HepG2 (cell line): ENCODE measurements around the gene NVL. TPM values are rescaled to one million over a fixed set of nuclear protein-coding genes. Genes with fewer than 3 reads are reported as not detected.

Source experiments
- ATAC-seq: fragments of 200-7000 bp; cut with Tn5 transposase; 3 replicates; pipeline ENCODE4 v1.9.1; 2020; ENCODE audit warnings: mild to moderate bottlenecking, moderate library complexity
- BruUV-seq: library from RNA; stranded (reverse); fragments of 400-500 nt; replicated peaks from 2 replicates; lab custom pipeline; 2021; lab: Mats Ljungman, UMichigan
- CTCF ChIA-PET: fragments of 300-600 bp; formaldehyde crosslinking; extraction: SDS; loops from one replicate; lab custom pipeline; 2021; ENCODE audit warnings: low total read pairs, inconsistent platforms, low intra/inter-chr PET ratio; lab: Yijun Ruan, JAX
- POLR2A ChIA-PET: fragments of 350-600 bp; sonication (Branson Sonifier 250); formaldehyde crosslinking; loops from one replicate; lab custom pipeline; 2020; ENCODE audit warnings: antibody characterized with exemption, inconsistent platforms; lab: Yijun Ruan, JAX
- DNase-seq: peaks from one replicate; pipeline ENCODE4 v3.0.0-alpha.2; 2015; ENCODE audit warnings: low spot score
- FAIRE-seq: peaks from 3 replicates; lab custom pipeline; 2011; peaks lifted over from hg19 to GRCh38; lab: Jason Lieb, UNC
- H2AFZ ChIP-seq: one replicate; pipeline ENCODE4 v1.6.1; 2011; ENCODE audit warnings: low read length, inconsistent platforms
- H3K27ac ChIP-seq: fragments of 300-600 bp; 3 replicates; pipeline ENCODE4 v1.8.0; 2011; ENCODE audit warnings: mixed run types, mild to moderate bottlenecking, mixed read lengths, low read length, inconsistent platforms; ENCODE audit not compliant: insufficient read depth; ENCODE audit errors: extremely low read length
- H3K27me3 ChIP-seq, 2 experiments: fragments of 200-600 bp in 1 of 2; 2 replicates in 1 of 2; 3 replicates in 1 of 2; pipeline versions ENCODE4 v1.6.0 to v1.8.0; 2011; ENCODE audit warnings: low read length in 2 of 2, mild to moderate bottlenecking in 2 of 2, moderate library complexity in 2 of 2, inconsistent platforms in 1 of 2; ENCODE audit not compliant: insufficient read depth in 2 of 2, control insufficient read depth in 1 of 2
- H3K36me3 ChIP-seq, 2 experiments: fragments of 200-600 bp in 1 of 2; replicated peaks in 1 of 2; 2 replicates in 1 of 2; 3 replicates in 1 of 2; pipeline versions ENCODE4 v1.5.1 to v1.8.0; 2011; ENCODE audit warnings: low read length in 2 of 2, inconsistent platforms in 1 of 2; ENCODE audit not compliant: insufficient read depth in 2 of 2, control insufficient read depth in 1 of 2
- H3K4me1 ChIP-seq: 2 replicates; pipeline ENCODE4 v1.5.1; 2012; ENCODE audit warnings: low read length, inconsistent platforms; ENCODE audit not compliant: insufficient read depth
- H3K4me2 ChIP-seq: 2 replicates; pipeline ENCODE4 v1.6.0; 2011; ENCODE audit warnings: low read depth, low read length, inconsistent platforms
- H3K4me3 ChIP-seq, 3 experiments: fragments of 200-600 bp in 1 of 3; sonication (generic), shearing (Covaris generic) in 1 of 3; replicated peaks in 1 of 3; 2 replicates each; pipeline ENCODE4 v1.5.1; 2011 to 2016; ENCODE audit warnings: low read length in 3 of 3, inconsistent platforms in 2 of 3, low read depth in 2 of 3, mild to moderate bottlenecking in 2 of 3, control low read depth in 1 of 3, mixed read lengths in 1 of 3; ENCODE audit not compliant: insufficient read depth in 1 of 3
- H3K79me2 ChIP-seq: one replicate; pipeline ENCODE4 v1.6.1; 2011; ENCODE audit warnings: low read length, inconsistent platforms; ENCODE audit not compliant: insufficient read depth
- H3K9ac ChIP-seq: 2 replicates; pipeline ENCODE4 v1.6.0; 2011; ENCODE audit warnings: mild to moderate bottlenecking, low read depth, low read length, inconsistent platforms; ENCODE audit not compliant: insufficient read depth
- H3K9me3 ChIP-seq: 2 replicates; pipeline ENCODE4 v1.5.1; 2012; ENCODE audit warnings: mild to moderate bottlenecking, low read length
- H4K20me1 ChIP-seq: 2 replicates; pipeline ENCODE4 v1.6.0; 2011; ENCODE audit warnings: inconsistent platforms, mild to moderate bottlenecking, low read length, moderate library complexity; ENCODE audit not compliant: insufficient read depth
- FOXA1 ChIP-seq, 2 experiments: fragments of 450-650 bp in 1 of 2; sonication (generic) in 1 of 2; formaldehyde crosslinking in 1 of 2; IDR thresholded peaks; 2 replicates each; pipeline versions ENCODE4 v1.4.0 to v1.6.1; 2016 to 2020; ENCODE audit warnings: missing genetic modification reagents in 1 of 2
- FOXK2 ChIP-seq: fragments of 450-650 bp; IDR thresholded peaks from 2 replicates; pipeline ENCODE4 v1.6.1; 2016
- SMC3 ChIP-seq: IDR thresholded peaks from 2 replicates; pipeline ENCODE4 v1.6.1; 2011; ENCODE audit warnings: low read length, improper control_type of control experiment
- SOX5 ChIP-seq: IDR thresholded peaks from 2 replicates; pipeline ENCODE4 v1.6.1; 2016; ENCODE audit warnings: borderline replicate concordance
- ZNF335 ChIP-seq: sonication (generic); formaldehyde crosslinking; IDR thresholded peaks from 2 replicates; pipeline ENCODE4 v1.4.0; 2020; ENCODE audit warnings: missing genetic modification reagents
- ZNF430 ChIP-seq: sonication (generic); formaldehyde crosslinking; IDR thresholded peaks from 2 replicates; pipeline ENCODE4 v1.9.0; 2021; ENCODE audit warnings: mild to moderate bottlenecking, missing genetic modification reagents
- ZNF543 ChIP-seq: sonication (generic); formaldehyde crosslinking; IDR thresholded peaks from 2 replicates; pipeline ENCODE4 v1.4.0; 2020; ENCODE audit warnings: mild to moderate bottlenecking, missing genetic modification reagents
- ZNF709 ChIP-seq: sonication (generic); formaldehyde crosslinking; IDR thresholded peaks from 2 replicates; pipeline ENCODE4 v1.5.0; 2020; ENCODE audit warnings: mild to moderate bottlenecking, missing genetic modification reagents
- WGBS: methylation state at CpG from one replicate; pipeline ENCODE4 v1.1.6; 2017; ENCODE audit warnings: low lambda C conversion rate; 5-methylcytosine and 5-hydroxymethylcytosine counted together
- in situ Hi-C: cut with HindIII; loops from 2 replicates; pipeline ENCODE4 v1.10.0; 2017; ENCODE audit warnings: low pct_unique_long_range_greater_than_20kb; ENCODE audit not compliant: extremely low pct_ligation_motif_present
- intact Hi-C: fragments of 100-400 bp; cut with micrococcal nuclease; formaldehyde crosslinking; loops from one replicate; pipeline ENCODE4 v1.10.0; 2022; ENCODE audit not compliant: unreplicated experiment
- polyA plus RNA-seq, 8 experiments: library from polyadenylated mRNA; depleted of rRNA in 3 of 8; stranded (reverse) in 7 of 8; unstranded in 1 of 8; fragments of >200 nt; fragmentation: Illumina TruSeq in 4 of 8; extraction: Trizol in 4 of 8; gene quantifications; 2 replicates each; pipeline versions ENCODE4 v1.2.1 to v1.2.3, GENCODE V29; 2011 to 2016; ENCODE audit warnings: low read depth in 4 of 8, missing spikeins in 1 of 8, mixed read lengths in 1 of 8; ENCODE audit not compliant: insufficient read depth in 1 of 8
- total RNA-seq, 5 experiments: library from RNA; depleted of rRNA; stranded (reverse); fragments of >200 nt; fragmentation: Illumina TruSeq; extraction: Trizol; gene quantifications; 2 replicates each; pipeline ENCODE4 v1.2.3, GENCODE V29; 2016; ENCODE audit warnings: low read depth in 1 of 5

The NVL gene
- total and polyA plus RNA-seq, 2 of the 13 experiments (the other 11 are each of a cell fraction or from before 2014, with no cell fraction given) = 8.3 to 21.0 TPM

DNA sequence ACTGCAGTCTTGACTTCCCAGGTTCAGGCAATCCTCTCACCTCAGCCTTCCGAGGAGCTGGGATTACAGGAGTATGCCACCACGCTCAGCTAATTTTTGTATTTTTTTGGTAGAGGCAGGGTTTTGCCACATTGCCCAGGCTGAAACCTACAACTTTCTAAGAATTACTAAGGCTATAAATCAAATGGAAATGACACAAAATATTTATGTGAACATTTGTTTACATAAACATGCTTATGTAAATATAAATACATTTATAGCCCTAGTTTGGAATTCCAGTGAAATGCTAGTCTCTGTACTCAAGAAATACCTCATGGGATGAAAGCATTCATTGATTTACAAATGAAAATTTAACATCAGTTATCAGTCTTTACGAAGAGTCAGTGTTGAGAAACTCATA lies 47.8 kb downstream of the NVL start:
- Histone ChIP-seq H3K4me1 (no peaks in the 10 kb centered on the region), H3K27me3 (no peaks in the 10 kb centered on the region), H3K9me3 (no peaks in the 10 kb centered on the region), H2AFZ (no peak overlapping the region), H3K4me3 (no peak overlapping the region), H3K27ac (no peak overlapping the region), H3K79me2 (no peaks in the 10 kb centered on the region), H4K20me1 (no peaks in the 10 kb centered on the region), H3K4me2 (no peak overlapping the region), H3K9ac (no peak overlapping the region), H3K36me3 (peaks cover 0 to 28% of the 10 kb centered on the region in 2 experiments; a peak in 2 of 5 replicates)
- ATAC-seq = no peak
- TF ChIP-seq SOX5 (CRISPR knock-in tag) (no peak), ZNF335 (CRISPR knock-in tag) (no peak), FOXA1 (IDR thresholded peaks at IDR 0.05) (peak; percentile 80; the same call in 1 of the 2 replicates), FOXA1 (CRISPR knock-in tag; IDR thresholded peaks at IDR 0.05) (no peak)
- no TSS peak for BruUV-seq
- no peak for FAIRE-seq
- ChIA-PET CTCF (no interaction called here), POLR2A (no interaction called here)
- in situ Hi-C loops (no loop called here), intact Hi-C loops (no loop called here)
- WGBS = 93% methylated on average over 3 of the region's 3 CpGs
- DNase-seq = no peak

DNA sequence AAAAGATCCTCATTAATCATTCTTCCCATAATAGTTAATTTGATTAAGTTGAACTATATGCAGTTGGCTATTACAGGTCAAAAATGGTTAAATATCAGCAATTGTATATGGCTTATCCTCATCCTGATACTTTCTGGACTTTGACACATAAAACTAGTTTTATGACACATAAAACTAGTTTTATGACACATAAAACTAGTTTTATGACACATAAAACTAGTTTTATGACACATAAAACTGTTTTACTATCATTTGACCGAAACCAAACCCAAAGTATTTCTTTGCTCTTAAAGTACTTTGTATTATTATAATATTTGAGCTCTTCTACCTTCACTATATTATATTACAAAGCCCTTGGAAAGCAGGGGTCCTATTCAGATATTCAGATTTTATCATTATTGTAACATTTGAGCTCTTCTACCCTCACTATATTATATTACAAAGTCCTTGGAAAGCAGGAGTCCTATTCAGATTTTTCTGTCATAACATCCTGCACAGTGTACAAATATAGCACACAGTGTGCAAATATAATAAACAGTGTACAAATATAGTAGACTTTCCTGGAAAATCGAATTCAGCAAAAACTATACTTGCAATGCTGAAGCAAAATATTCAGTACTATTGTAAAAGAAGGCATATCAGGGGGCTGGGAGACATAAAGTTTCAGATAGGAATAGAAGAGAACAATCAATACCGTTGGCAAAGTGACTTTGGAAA lies 53.0 kb downstream of the NVL start:
- Histone ChIP-seq H3K4me2 (no peak overlapping the region), H3K27me3 (no peaks in the 10 kb centered on the region), H3K4me3 (no peak overlapping the region), H3K9ac (no peak overlapping the region), H3K79me2 (no peaks in the 10 kb centered on the region), H3K4me1 (no peaks in the 10 kb centered on the region), H4K20me1 (no peaks in the 10 kb centered on the region), H2AFZ (no peak overlapping the region), H3K36me3 (peaks cover 2 to 9% of the 10 kb centered on the region in 2 experiments; a peak in 2 of 5 replicates), H3K9me3 (no peaks in the 10 kb centered on the region), H3K27ac (no peak overlapping the region)
- in situ Hi-C loops (no loop called here), intact Hi-C loops (no loop called here)
- 75% methylated on average over 3 of the region's 3 CpGs for WGBS
- ChIA-PET CTCF (no interaction called here), POLR2A (interaction anchor here (0.6 kb wide), 1 partner anchor 34 kb away, joined by 3 read pairs; no protein-coding TSS in a partner anchor)
- BruUV-seq = no TSS peak
- ATAC-seq (no peak), DNase-seq (no peak), FAIRE-seq (no peak)
- TF ChIP-seq ZNF430 (CRISPR knock-in tag) (no peak), FOXK2 (no peak), ZNF709 (CRISPR knock-in tag) (no peak), SMC3 (no peak), ZNF543 (CRISPR knock-in tag) (no peak)
